CD4-positive, CD25-positive, alpha-beta regulatory T cell (primary cell): Measurements from ENCODE around the gene QSOX2. TPM values are rescaled to one million over a fixed set of nuclear protein-coding genes. Genes with fewer than 3 reads are reported as not detected.

Experiments
- ATAC-seq, 2 donors: fragments of 150-1000 bp; cut with Tn5 transposase; one replicate each; pipeline ENCODE4 v1.10.0; 2021; ENCODE audit warnings: low read depth in 2 of 2, moderate number of reproducible peaks in 2 of 2, moderate library complexity in 1 of 2
- DNase-seq, 3 donors: peaks; one replicate each; pipeline versions ENCODE4 v3.0.0 to v3.0.0-alpha.2; 2012 to 2022; ENCODE audit warnings: mixed read lengths in 1 of 3
- H3K27ac ChIP-seq: one replicate; pipeline ENCODE4 v1.7.0; 2013; ENCODE audit warnings: mild to moderate bottlenecking, low read length; ENCODE audit not compliant: insufficient read depth, poor library complexity, severe bottlenecking
- H3K27me3 ChIP-seq: one replicate; pipeline ENCODE4 v1.7.0; 2013; ENCODE audit warnings: low read length; ENCODE audit not compliant: control insufficient read depth, insufficient read depth
- H3K36me3 ChIP-seq: one replicate; pipeline ENCODE4 v1.7.0; 2013; ENCODE audit warnings: mild to moderate bottlenecking, low read length, moderate library complexity; ENCODE audit not compliant: control insufficient read depth, insufficient read depth
- H3K4me1 ChIP-seq: 2 replicates; pipeline ENCODE4 v1.7.0; 2013; ENCODE audit warnings: mild to moderate bottlenecking, low read length; ENCODE audit not compliant: insufficient read depth, control insufficient read depth, poor library complexity, severe bottlenecking
- H3K4me3 ChIP-seq: one replicate; pipeline ENCODE4 v1.7.0; 2013; ENCODE audit warnings: low read depth, mild to moderate bottlenecking, low read length, moderate library complexity
- H3K9me3 ChIP-seq, 2 experiments: 1 replicate in 1 of 2; 2 replicates in 1 of 2; pipeline ENCODE4 v1.7.0; 2013; ENCODE audit warnings: low read length in 2 of 2, mild to moderate bottlenecking in 1 of 2, moderate library complexity in 1 of 2; ENCODE audit not compliant: control insufficient read depth in 2 of 2
- H3K27ac Mint-ChIP-seq, 3 donors: one replicate each; pipeline ENCODE4 v1.8.0; 2020 to 2022; ENCODE audit warnings: mild to moderate bottlenecking in 3 of 3, mixed read lengths in 3 of 3, moderate library complexity in 2 of 3
- H3K27me3 Mint-ChIP-seq: one replicate; pipeline ENCODE4 v1.8.0; 2022; ENCODE audit warnings: mild to moderate bottlenecking, mixed read lengths
- H3K36me3 Mint-ChIP-seq: one replicate; pipeline ENCODE4 v1.8.0; 2020; ENCODE audit warnings: mixed read lengths
- H3K4me1 Mint-ChIP-seq, 4 donors: one replicate each; pipeline ENCODE4 v1.8.0; 2020 to 2022; ENCODE audit warnings: mixed read lengths in 4 of 4, mild to moderate bottlenecking in 1 of 4
- H3K4me3 Mint-ChIP-seq, 4 donors: one replicate each; pipeline ENCODE4 v1.8.0; 2020 to 2022; ENCODE audit warnings: mild to moderate bottlenecking in 4 of 4, mixed read lengths in 4 of 4, moderate library complexity in 3 of 4
- H3K9me3 Mint-ChIP-seq, 7 donors: one replicate each; pipeline ENCODE4 v1.8.0; 2020 to 2022; ENCODE audit warnings: mixed read lengths in 7 of 7, mild to moderate bottlenecking in 3 of 7, moderate library complexity in 2 of 7
- polyA plus RNA-seq, 4 donors: library from polyadenylated mRNA; unstranded; fragments of 300-500 nt; fragmentation: Illumina TruSeq; gene quantifications; one replicate each; pipeline ENCODE4 v1.2.3, GENCODE V29; 2021
- total RNA-seq: library from RNA; stranded (reverse); gene quantifications from one replicate; pipeline ENCODE4 v1.2.3, GENCODE V29; 2022

Gene QSOX2
- total and polyA plus RNA-seq, 5 donors from 2014 or later, result 0.33 to 16.6 (median 0.46) TPM

DNA sequence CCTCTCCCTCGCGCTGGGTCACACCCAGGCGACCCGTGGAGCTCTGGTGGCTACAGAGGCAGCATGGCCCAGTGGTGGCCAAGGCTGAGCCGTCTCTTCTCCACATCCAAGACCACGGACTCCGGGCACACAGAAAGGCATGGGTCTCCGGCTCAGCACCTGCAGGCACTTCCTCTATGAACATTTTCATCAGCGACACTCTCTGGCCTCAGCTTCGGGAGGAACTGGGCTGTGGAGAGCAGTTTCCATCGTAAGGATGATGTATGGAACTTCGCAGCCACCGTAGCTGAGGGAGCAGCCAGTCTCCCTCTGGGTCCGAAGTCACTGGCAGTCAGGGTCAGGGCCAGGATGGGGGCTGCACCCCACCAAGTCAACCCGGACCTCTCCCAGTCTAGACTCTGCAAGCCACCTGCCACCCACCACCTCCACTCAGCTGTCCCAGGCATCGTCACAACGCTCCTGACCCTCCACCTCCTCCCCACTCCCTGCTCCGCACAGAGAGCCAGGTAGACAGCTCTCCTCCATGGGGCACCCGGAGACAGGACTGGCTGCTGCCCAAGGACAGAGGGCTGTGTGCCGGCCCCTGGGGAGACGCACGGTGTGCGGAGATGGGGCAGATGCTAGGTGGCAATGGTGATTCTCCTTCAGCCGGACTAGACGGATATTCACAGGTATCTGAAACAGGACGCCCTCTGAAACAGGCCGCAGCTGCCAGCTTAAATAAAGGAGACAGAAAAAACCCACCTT is 9.7 kb downstream of the QSOX2 start:
- Histone ChIP-seq H3K36me3 (peaks cover 10% of the 10 kb centered on the region), H3K27me3 (no peaks in the 10 kb centered on the region), H3K9me3 (no peaks in the 10 kb centered on the region), H3K27ac (no peak overlapping the region), H3K4me3 (no peak overlapping the region), H3K4me1 (peaks cover 14% of the 10 kb centered on the region)
- no peaks in the 10 kb centered on the region for H3K27me3 Mint-ChIP-seq
- H3K4me1 Mint-ChIP-seq, result peaks cover 3 to 64% (median 20%) of the 10 kb centered on the region in 4 donors
- peaks cover 17% of the 10 kb centered on the region for H3K36me3 Mint-ChIP-seq
- H3K9me3 Mint-ChIP-seq, result no peaks in the 10 kb centered on the region
- DNase-seq (no peak), ATAC-seq (no peak)
- no peak overlapping the region for H3K4me3 Mint-ChIP-seq
- H3K27ac Mint-ChIP-seq, result no peak overlapping the region

DNA sequence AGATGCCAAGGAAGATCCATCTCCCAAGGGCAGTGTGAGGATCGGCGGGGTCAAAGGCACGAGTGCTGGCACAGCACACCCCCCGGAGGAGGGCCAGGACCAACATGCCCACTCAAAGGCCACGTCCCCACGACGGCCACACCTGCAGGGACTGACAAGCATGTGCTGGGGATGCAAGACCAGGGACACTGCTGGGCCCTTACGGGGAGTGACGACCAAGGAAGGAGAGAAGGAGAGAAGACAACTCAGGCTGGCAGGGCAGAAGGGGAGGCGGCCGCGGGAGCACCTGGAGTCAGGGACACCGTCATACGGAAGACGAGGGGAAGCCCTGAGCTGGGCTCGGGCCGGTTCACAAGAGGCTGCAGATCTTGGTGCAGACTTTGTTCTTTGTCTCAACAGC is 10.4 kb downstream of the QSOX2 start:
- Histone ChIP-seq H3K9me3 (no peaks in the 10 kb centered on the region), H3K36me3 (peaks cover 10% of the 10 kb centered on the region), H3K4me1 (peaks cover 14% of the 10 kb centered on the region), H3K27ac (no peak overlapping the region), H3K4me3 (no peak overlapping the region), H3K27me3 (no peaks in the 10 kb centered on the region)
- Mint-ChIP-seq H3K27me3 (no peaks in the 10 kb centered on the region), H3K9me3 (no peaks in the 10 kb centered on the region), H3K4me3 (no peak overlapping the region), H3K27ac (no peak overlapping the region), H3K36me3 (peaks cover 20% of the 10 kb centered on the region), H3K4me1 (peaks cover 3 to 63% (median 21%) of the 10 kb centered on the region in 4 donors)
- ATAC-seq (no peak), DNase-seq (no peak)

DNA sequence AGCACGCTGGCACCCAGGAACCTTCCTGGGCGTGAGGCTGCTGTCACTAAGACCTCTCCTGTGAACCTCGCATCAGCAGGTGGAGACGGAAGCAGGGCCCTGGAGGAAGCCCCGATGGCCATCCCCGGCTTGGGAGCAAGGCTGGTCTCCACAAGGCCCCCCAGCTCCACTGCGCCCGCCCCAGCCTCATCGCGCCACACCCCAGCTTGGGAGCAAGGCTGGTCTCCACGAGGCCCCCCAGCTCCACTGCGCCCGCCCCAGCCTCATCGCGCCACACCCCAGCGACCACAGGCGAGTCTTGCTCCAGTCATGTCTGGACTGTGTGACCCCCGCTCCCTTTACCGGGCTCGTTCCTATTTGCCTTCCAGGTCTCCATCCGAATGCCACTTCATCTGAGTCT is 11.0 kb downstream of the QSOX2 start:
- Histone ChIP-seq H3K27ac (no peak overlapping the region), H3K9me3 (no peaks in the 10 kb centered on the region), H3K4me3 (no peak overlapping the region), H3K27me3 (no peaks in the 10 kb centered on the region), H3K36me3 (peaks cover 10% of the 10 kb centered on the region), H3K4me1 (peaks cover 14% of the 10 kb centered on the region)
- Mint-ChIP-seq H3K27ac (no peak overlapping the region), H3K27me3 (no peaks in the 10 kb centered on the region), H3K9me3 (no peaks in the 10 kb centered on the region), H3K36me3 (peaks cover 20% of the 10 kb centered on the region), H3K4me1 (peaks cover 3 to 61% (median 21%) of the 10 kb centered on the region in 4 donors), H3K4me3 (no peak overlapping the region)
- DNase-seq (no peak), ATAC-seq (no peak)

DNA sequence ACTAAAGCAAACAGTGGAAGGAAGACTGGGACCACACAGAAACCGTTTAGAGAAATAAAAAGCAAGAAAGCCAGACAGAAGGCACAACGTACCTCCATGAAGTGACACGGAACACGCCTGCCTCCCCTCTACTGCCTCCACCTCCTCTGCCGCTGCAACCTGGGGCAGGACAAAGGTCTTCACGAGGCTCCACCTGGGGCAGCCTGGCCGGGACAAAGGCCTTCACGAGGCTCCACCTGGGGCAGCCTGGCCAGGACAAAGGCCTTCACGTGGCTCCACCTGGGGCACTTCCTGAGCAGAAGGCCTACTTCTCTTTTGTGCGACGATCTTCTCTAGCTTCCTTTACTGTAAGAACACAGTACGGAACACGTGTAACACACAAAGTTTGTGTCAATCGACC is 11.7 kb downstream of the QSOX2 start:
- no peaks in the 10 kb centered on the region for H3K27me3 ChIP-seq
- H3K4me3 Mint-ChIP-seq, result no peak overlapping the region
- ATAC-seq (no peak), DNase-seq (no peak)
- H3K27ac Mint-ChIP-seq, result peak overlapping the region in 2 of 3 donors; percentile 68 to 75
- H3K4me1 ChIP-seq, result peaks cover 14% of the 10 kb centered on the region
- peaks cover 20% of the 10 kb centered on the region for H3K36me3 Mint-ChIP-seq
- H3K27ac ChIP-seq, result no peak overlapping the region
- no peak overlapping the region for H3K4me3 ChIP-seq
- H3K4me1 Mint-ChIP-seq, result peaks cover 3 to 54% (median 21%) of the 10 kb centered on the region in 4 donors
- H3K9me3 Mint-ChIP-seq, result no peaks in the 10 kb centered on the region
- peaks cover 10% of the 10 kb centered on the region for H3K36me3 ChIP-seq
- H3K27me3 Mint-ChIP-seq, result no peaks in the 10 kb centered on the region
- no peaks in the 10 kb centered on the region for H3K9me3 ChIP-seq

DNA sequence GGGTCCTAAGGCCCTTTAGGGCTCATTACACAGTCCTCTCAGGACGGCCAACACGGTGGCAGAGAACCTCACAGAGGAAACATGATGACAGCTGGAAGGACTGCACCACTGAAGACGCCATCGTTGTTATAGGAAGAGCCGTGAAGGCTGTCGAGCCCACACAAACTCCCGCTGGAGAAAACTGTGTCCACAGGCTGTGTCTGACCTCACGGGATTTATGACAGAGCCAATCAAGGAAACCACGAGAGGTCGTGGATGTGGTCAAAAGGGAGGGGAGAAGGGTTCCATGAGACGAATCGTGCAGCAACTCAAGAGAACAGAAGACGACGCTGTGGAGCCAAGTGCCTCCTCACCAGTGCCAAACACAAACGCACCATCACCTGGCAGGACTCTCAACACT is 12.2 kb downstream of the QSOX2 start:
- peak overlapping the region in 2 of 3 donors; percentile 68 to 75 for H3K27ac Mint-ChIP-seq
- ATAC-seq (no peak), DNase-seq (no peak)
- H3K36me3 ChIP-seq, result peaks cover 10% of the 10 kb centered on the region
- peaks cover 20% of the 10 kb centered on the region for H3K36me3 Mint-ChIP-seq
- no peaks in the 10 kb centered on the region for H3K9me3 Mint-ChIP-seq
- no peak overlapping the region for H3K4me3 ChIP-seq
- peaks cover 14% of the 10 kb centered on the region for H3K4me1 ChIP-seq
- H3K4me1 Mint-ChIP-seq, result peaks cover 3 to 53% (median 23%) of the 10 kb centered on the region in 4 donors
- H3K27ac ChIP-seq, result no peak overlapping the region
- no peaks in the 10 kb centered on the region for H3K27me3 Mint-ChIP-seq
- peak overlapping the region in 1 of 4 donors; percentile 41 for H3K4me3 Mint-ChIP-seq
- H3K9me3 ChIP-seq, result no peaks in the 10 kb centered on the region
- no peaks in the 10 kb centered on the region for H3K27me3 ChIP-seq

DNA sequence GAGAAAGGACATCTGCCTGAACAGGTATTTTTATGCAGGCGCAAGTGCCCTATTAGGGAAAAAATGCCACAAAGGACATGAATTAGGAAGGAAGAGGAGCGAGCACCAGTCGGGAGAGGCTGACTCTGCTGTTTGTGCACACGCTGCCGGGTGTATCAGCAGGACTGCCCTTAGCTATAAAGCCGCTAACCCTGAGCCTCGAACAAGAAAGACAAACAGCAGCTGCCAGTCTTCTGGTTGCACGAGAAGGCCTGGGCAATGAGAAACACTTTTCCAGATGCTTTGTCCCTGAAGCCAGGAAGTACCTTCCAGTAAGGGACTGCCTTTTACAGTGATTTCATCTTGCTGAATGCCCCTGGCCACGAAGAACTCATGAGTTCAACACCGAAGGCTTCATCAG is 12.6 kb downstream of the QSOX2 start:
- no peaks in the 10 kb centered on the region for H3K9me3 ChIP-seq
- Mint-ChIP-seq H3K4me3 (no peak overlapping the region), H3K27ac (peak overlapping the region in 2 of 3 donors; percentile 68 to 75), H3K4me1 (peaks cover 3 to 51% (median 23%) of the 10 kb centered on the region in 4 donors), H3K27me3 (no peaks in the 10 kb centered on the region), H3K36me3 (peaks cover 20% of the 10 kb centered on the region), H3K9me3 (peaks cover 0 to under 1% (median 0%) of the 10 kb centered on the region in 7 donors)
- peaks cover 14% of the 10 kb centered on the region for H3K4me1 ChIP-seq
- DNase-seq (no peak), ATAC-seq (no peak)
- H3K4me3 ChIP-seq, result no peak overlapping the region
- no peaks in the 10 kb centered on the region for H3K27me3 ChIP-seq
- H3K27ac ChIP-seq, result no peak overlapping the region
- H3K36me3 ChIP-seq, result peaks cover 10% of the 10 kb centered on the region

DNA sequence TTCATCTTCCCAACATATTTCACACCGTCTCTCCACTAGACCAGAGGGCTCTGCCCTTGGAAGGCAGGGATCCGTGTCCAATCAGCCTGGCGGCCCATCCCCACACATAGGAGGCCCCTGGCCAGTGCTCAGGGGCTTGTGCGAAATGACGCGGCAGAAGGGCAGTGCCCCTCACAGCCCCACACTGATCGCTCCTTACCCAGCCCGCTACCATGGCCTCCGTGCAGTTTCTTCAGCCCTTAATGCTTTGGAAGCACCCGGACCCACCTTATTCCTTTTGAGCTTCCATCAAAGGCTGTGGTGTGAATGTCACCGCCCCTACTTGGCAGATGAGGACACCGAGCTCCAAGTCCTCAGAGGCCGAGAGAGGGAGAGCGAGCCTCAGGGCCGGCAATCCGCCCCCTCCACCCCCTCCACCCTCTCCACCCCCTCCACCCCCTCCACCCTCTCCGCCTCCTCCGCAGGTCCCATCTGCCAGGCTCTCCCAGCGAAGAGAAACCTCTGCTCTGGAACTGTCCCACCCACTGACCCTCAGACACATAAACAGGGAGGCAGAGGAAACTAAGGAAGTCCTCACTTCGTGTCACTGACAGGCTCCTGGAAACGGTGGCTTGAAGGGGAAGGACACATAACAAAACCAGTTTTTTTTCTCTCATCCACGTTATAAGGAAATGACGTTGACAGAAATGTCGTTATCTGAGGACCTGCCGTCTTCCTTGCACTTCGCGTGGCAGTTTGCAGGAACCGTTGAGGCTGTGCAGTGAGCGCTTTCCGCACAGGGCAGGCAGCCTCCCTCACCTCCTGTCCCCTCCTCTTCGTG is 13.9 kb downstream of the QSOX2 start:
- Mint-ChIP-seq H3K27me3 (no peaks in the 10 kb centered on the region), H3K4me1 (peaks cover 3 to 55% (median 23%) of the 10 kb centered on the region in 4 donors), H3K4me3 (peak overlapping the region; percentile 73 to 82 (median 79)), H3K36me3 (peaks cover 20% of the 10 kb centered on the region), H3K27ac (peak overlapping the region; percentile 60 to 95 (median 91)), H3K9me3 (peaks cover 0 to 1% (median 0%) of the 10 kb centered on the region in 7 donors)
- Histone ChIP-seq H3K27ac (peak overlapping the region; percentile 47), H3K36me3 (peaks cover 10% of the 10 kb centered on the region), H3K27me3 (no peaks in the 10 kb centered on the region), H3K4me1 (peaks cover 14% of the 10 kb centered on the region), H3K9me3 (no peaks in the 10 kb centered on the region), H3K4me3 (peak overlapping the region; percentile 65)
- DNase-seq (peak; percentile 14 to 67 (median 57)), ATAC-seq (peak; percentile 48 to 60)
